Effector memory CD8-positive, alpha-beta T cell (primary cell): ENCODE data around the gene TMF1.

ENCODE experiments used
- ATAC-seq: fragments of 150-1000 bp; cut with Tn5 transposase; replicated peaks from 2 replicates; pipeline ENCODE4 v1.10.0; 2021; ENCODE audit warnings: mild to moderate bottlenecking, moderate library complexity
- DNase-seq, 3 experiments: peaks; one replicate each; pipeline ENCODE4 v3.0.0; 2021
- H3K27ac Mint-ChIP-seq, 2 donors: one replicate each; pipeline ENCODE4 v1.8.0; 2022; ENCODE audit warnings: mild to moderate bottlenecking in 2 of 2, mixed read lengths in 2 of 2, moderate library complexity in 2 of 2
- H3K27me3 Mint-ChIP-seq, 2 donors: one replicate each; pipeline ENCODE4 v1.8.0; 2022; ENCODE audit warnings: mixed read lengths in 2 of 2
- H3K36me3 Mint-ChIP-seq: one replicate; pipeline ENCODE4 v1.8.0; 2022; ENCODE audit warnings: mild to moderate bottlenecking, moderate library complexity, mixed read lengths; ENCODE audit not compliant: insufficient read depth
- H3K4me1 Mint-ChIP-seq, 2 donors: one replicate each; pipeline ENCODE4 v1.8.0; 2022; ENCODE audit warnings: low read depth in 2 of 2, mixed read lengths in 2 of 2
- H3K4me3 Mint-ChIP-seq, 2 donors: one replicate each; pipeline ENCODE4 v1.8.0; 2022; ENCODE audit warnings: mild to moderate bottlenecking in 2 of 2, mixed read lengths in 2 of 2, moderate library complexity in 2 of 2
- H3K9me3 Mint-ChIP-seq, 2 donors: one replicate each; pipeline ENCODE4 v1.8.0; 2022; ENCODE audit warnings: mixed read lengths in 2 of 2

Gene TMF1

GRCh38 chr3:69016102-69016501 is 36.0 kb downstream of the TMF1 start:
- Mint-ChIP-seq H3K27me3 (no peaks in the 10 kb centered on the region), H3K36me3 (peaks cover 23% of the 10 kb centered on the region), H3K9me3 (no peaks in the 10 kb centered on the region), H3K4me1 (peaks cover 8 to 25% of the 10 kb centered on the region in 2 donors), H3K4me3 (no peak overlapping the region), H3K27ac (no peak overlapping the region)
- DNase-seq, result no peak
- no peak for ATAC-seq

GRCh38 chr3:69014022-69014580 is 38.0 kb downstream of the TMF1 start:
- DNase-seq, result no peak
- peaks cover 8 to 43% of the 10 kb centered on the region in 2 donors for H3K4me1 Mint-ChIP-seq
- H3K4me3 Mint-ChIP-seq, result peak overlapping the region; percentile 78 to 80
- H3K27ac Mint-ChIP-seq, result peak overlapping the region in 1 of 2 donors; percentile 91
- H3K27me3 Mint-ChIP-seq, result no peaks in the 10 kb centered on the region
- H3K36me3 Mint-ChIP-seq, result peaks cover 15% of the 10 kb centered on the region
- H3K9me3 Mint-ChIP-seq, result no peaks in the 10 kb centered on the region
- no peak for ATAC-seq

GRCh38 chr3:69013253-69014021 is 38.7 kb downstream of the TMF1 start, which contains the start of gene EOGT:
EOGT (minus strand) TSS chr3:69013684; CDS start chr3:69009846, 3,838 bp downstream.
- Mint-ChIP-seq H3K27me3 (no peaks in the 10 kb centered on the region), H3K9me3 (no peaks in the 10 kb centered on the region), H3K36me3 (peaks cover 12% of the 10 kb centered on the region), H3K4me1 (peaks cover 11 to 48% of the 10 kb centered on the region in 2 donors), H3K27ac (peak within 1 kb of the TSS; percentile 70 to 91), H3K4me3 (peak within 1 kb of the TSS; percentile 80 to 81)
- ATAC-seq, result peak; percentile 79
- peak; percentile 70 to 77 (median 74) for DNase-seq

- H3K4me1 Mint-ChIP-seq, result peaks cover 11 to 48% of the 10 kb centered on the region in 2 donors
- ATAC-seq (no peak), DNase-seq (peak in 1 of 3 experiments; percentile 4)
- H3K36me3 Mint-ChIP-seq, result peaks cover 8% of the 10 kb centered on the region
- peak overlapping the region; percentile 80 to 81 for H3K4me3 Mint-ChIP-seq
- H3K9me3 Mint-ChIP-seq, result no peaks in the 10 kb centered on the region
- peak overlapping the region; percentile 70 to 81 for H3K27ac Mint-ChIP-seq
- H3K27me3 Mint-ChIP-seq, result no peaks in the 10 kb centered on the region
These were observed 39.3 kb downstream of the TMF1 start for GRCh38 chr3:69012800-69013252.

- Mint-ChIP-seq H3K27ac (peak overlapping the region; percentile 70 to 81), H3K4me1 (peaks cover 11 to 48% of the 10 kb centered on the region in 2 donors), H3K36me3 (peaks cover 4% of the 10 kb centered on the region), H3K4me3 (peak overlapping the region; percentile 80 to 81), H3K9me3 (no peaks in the 10 kb centered on the region), H3K27me3 (no peaks in the 10 kb centered on the region)
- ATAC-seq, result no peak
- no peak for DNase-seq
These were observed 39.9 kb downstream of the TMF1 start for GRCh38 chr3:69012100-69012799.

GRCh38 chr3:69011096-69011730 is 40.9 kb downstream of the TMF1 start:
- ATAC-seq (no peak), DNase-seq (no peak)
- Mint-ChIP-seq H3K9me3 (no peaks in the 10 kb centered on the region), H3K4me3 (peak overlapping the region in 1 of 2 donors; percentile 60), H3K4me1 (peaks cover 11 to 48% of the 10 kb centered on the region in 2 donors), H3K36me3 (peaks cover 6% of the 10 kb centered on the region), H3K27ac (peak overlapping the region; percentile 72 to 81), H3K27me3 (no peaks in the 10 kb centered on the region)

GRCh38 chr3:69009559-69010410 is 42.3 kb downstream of the TMF1 start:
- Mint-ChIP-seq H3K27me3 (no peaks in the 10 kb centered on the region), H3K36me3 (peaks cover 12% of the 10 kb centered on the region), H3K27ac (peak overlapping the region in 1 of 2 donors; percentile 81), H3K9me3 (no peaks in the 10 kb centered on the region), H3K4me1 (peaks cover 7 to 42% of the 10 kb centered on the region in 2 donors), H3K4me3 (no peak overlapping the region)
- ATAC-seq (no peak), DNase-seq (no peak)

- peaks cover 20% of the 10 kb centered on the region for H3K36me3 Mint-ChIP-seq
- H3K9me3 Mint-ChIP-seq, result no peaks in the 10 kb centered on the region
- H3K4me3 Mint-ChIP-seq, result no peak overlapping the region
- H3K4me1 Mint-ChIP-seq, result peaks cover 5 to 38% of the 10 kb centered on the region in 2 donors
- no peaks in the 10 kb centered on the region for H3K27me3 Mint-ChIP-seq
- no peak for DNase-seq
- H3K27ac Mint-ChIP-seq, result peak overlapping the region; percentile 45 to 73
- ATAC-seq, result no peak
These were observed 43.2 kb downstream of the TMF1 start for GRCh38 chr3:69008980-69009379.

- no peak overlapping the region for H3K27ac Mint-ChIP-seq
These were observed 46.2 kb downstream of the TMF1 start for GRCh38 chr3:69005791-69006482.

GRCh38 chr3:69005071-69005790 is 46.9 kb downstream of the TMF1 start:
- ATAC-seq, result no peak
- no peak overlapping the region for H3K27ac Mint-ChIP-seq

More at GRCh38 chr3:69005791-69006482, 46.2 kb downstream of the TMF1 start:
- peaks cover 34% of the 10 kb centered on the region for H3K36me3 Mint-ChIP-seq
- no peak for DNase-seq
- H3K4me1 Mint-ChIP-seq, result peaks cover 3 to 21% of the 10 kb centered on the region in 2 donors
- no peak overlapping the region for H3K4me3 Mint-ChIP-seq
- no peaks in the 10 kb centered on the region for H3K9me3 Mint-ChIP-seq
- H3K27me3 Mint-ChIP-seq, result no peaks in the 10 kb centered on the region
- ATAC-seq, result no peak

GRCh38 chr3:69004138-69004537 is 48.0 kb downstream of the TMF1 start:
- no peaks in the 10 kb centered on the region for H3K9me3 Mint-ChIP-seq
- ATAC-seq (no peak), DNase-seq (no peak)
- H3K4me1 Mint-ChIP-seq, result peaks cover 3 to 5% of the 10 kb centered on the region in 2 donors
- peaks cover 40% of the 10 kb centered on the region for H3K36me3 Mint-ChIP-seq
- no peak overlapping the region for H3K4me3 Mint-ChIP-seq
- H3K27ac Mint-ChIP-seq, result no peak overlapping the region
- no peaks in the 10 kb centered on the region for H3K27me3 Mint-ChIP-seq

More at GRCh38 chr3:69005071-69005790, 46.9 kb downstream of the TMF1 start:
- Mint-ChIP-seq H3K4me3 (no peak overlapping the region), H3K27me3 (no peaks in the 10 kb centered on the region), H3K4me1 (peaks cover 3 to 14% of the 10 kb centered on the region in 2 donors), H3K36me3 (peaks cover 37% of the 10 kb centered on the region), H3K9me3 (no peaks in the 10 kb centered on the region)
- no peak for DNase-seq
